ENCODE data around the gene C17orf75. TPM values are rescaled to one million over a fixed set of nuclear protein-coding genes. Genes with fewer than 3 reads are reported as not detected.

The C17orf75 gene
- total and polyA plus RNA-seq, 2 of the 8 experiments (the other 6 are each of a cell fraction or from before 2014, with no cell fraction given): 15.8 to 42.6 TPM

GRCh38 chr17:32388613-32389459 lies 46.9 kb upstream of the C17orf75 start:
- H3K79me1 ChIP-seq (ENCODE audit: low read depth, low read length): no peaks in the 10 kb centered on the region
- no peak overlapping the region for H3K56ac ChIP-seq (replicated peaks; ENCODE audit: insufficient read length, low read depth, low read length)
- FAIRE-seq (no peak), DNase-seq (ENCODE audit: low read depth in 1 of 2, low spot score in 2 of 2) (no peak)
- no peak overlapping the region for H4K91ac ChIP-seq (replicated peaks; ENCODE audit: insufficient read length, low read length)
- H3K23me2 ChIP-seq (ENCODE audit: low read depth, low read length): no peaks in the 10 kb centered on the region
- peaks cover 0 to 3% (median 0%) of the 10 kb centered on the region in 4 experiments; a peak in 1 of 8 replicates for H3K36me3 ChIP-seq (ENCODE audit: control insufficient read depth in 2 of 4, insufficient read depth in 4 of 4, low read length in 3 of 4)
- H3K14ac ChIP-seq (ENCODE audit: insufficient read length): no peak overlapping the region
- no peak overlapping the region for H2BK120ac ChIP-seq (replicated peaks; ENCODE audit: low read depth, low read length)
- H3K27ac ChIP-seq (ENCODE audit: low read depth, low read length): no peak overlapping the region
- CTCF ChIA-PET (ENCODE audit: partially characterized antibody): interaction anchor here (1.5 kb wide), 1 partner anchor 33 kb away, joined by 3 read pairs; no protein-coding TSS in a partner anchor
- no peak overlapping the region for H4K5ac ChIP-seq (ENCODE audit: insufficient read length, low read depth, low read length)
- H2BK5ac ChIP-seq (ENCODE audit: low read depth, low read length): no peak overlapping the region
- H2AK5ac ChIP-seq (ENCODE audit: low read depth, low read length): no peak overlapping the region
- H4K8ac ChIP-seq (ENCODE audit: extremely low read depth, insufficient read depth, low read length): no peak overlapping the region
- no peaks in the 10 kb centered on the region for H3K79me2 ChIP-seq (ENCODE audit: control insufficient read depth in 1 of 2, insufficient read depth in 2 of 2, low read length in 2 of 2)
- TF ChIP-seq RBBP5 (IDR thresholded peaks at IDR 0.05; ENCODE audit: borderline replicate concordance, low read depth, low read length): no peak
- TF ChIP-seq CEBPB (IDR thresholded peaks at IDR 0.05; ENCODE audit: low read depth, low read length): no peak
- no peak for TF ChIP-seq NRF1 (IDR thresholded peaks at IDR 0.05; ENCODE audit: low read depth, low read length)
- no peak for TF ChIP-seq ASH2L (IDR thresholded peaks at IDR 0.05; ENCODE audit: low read length)
- TF ChIP-seq USF2 (IDR thresholded peaks at IDR 0.05; ENCODE audit: low read length): no peak
- no peak for TF ChIP-seq RXRA (IDR thresholded peaks at IDR 0.05; ENCODE audit: insufficient read depth, low read depth, low read length)
- TF ChIP-seq SAP30 (IDR thresholded peaks at IDR 0.05; ENCODE audit: insufficient read depth, insufficient replicate concordance, low read length): no peak
- TF ChIP-seq RFX5 (IDR thresholded peaks at IDR 0.05; ENCODE audit: borderline replicate concordance, low read depth, low read length): no peak
- no peak for TF ChIP-seq GABPA (IDR thresholded peaks at IDR 0.05; ENCODE audit: borderline replicate concordance, insufficient read depth, low read length)
- H2BK15ac ChIP-seq (ENCODE audit: low read length): no peak overlapping the region
- no peak overlapping the region for H2AFZ ChIP-seq (ENCODE audit: low read length)
- H3K23ac ChIP-seq (ENCODE audit: insufficient read length): no peak overlapping the region
- no peak overlapping the region for H3K4ac ChIP-seq (replicated peaks; ENCODE audit: insufficient read length, low read depth, low read length)
- H3K4me3 ChIP-seq (ENCODE audit: extremely low read depth in 1 of 4, insufficient read depth in 2 of 4, low read depth in 3 of 4, low read length in 4 of 4): no peak overlapping the region
- no peak overlapping the region for H3K4me2 ChIP-seq (ENCODE audit: insufficient read depth in 1 of 2, low read depth in 2 of 2, low read length in 2 of 2)
- H3K27me3 ChIP-seq (replicated peaks in 1 of 4; ENCODE audit: control insufficient read depth in 3 of 4, extremely low read depth in 1 of 4, insufficient read depth in 3 of 4, low read length in 3 of 4): no peaks in the 10 kb centered on the region
- no peaks in the 10 kb centered on the region for H3K9me3 ChIP-seq (ENCODE audit: insufficient read depth in 2 of 2, low read depth in 1 of 2, low read length in 1 of 2)
- 95% methylated on average over 6 of the region's 6 CpGs; no CpG with 5 or more reads in 1 of the 2 experiments for WGBS, 2 experiments (ENCODE audit: extremely low coverage in 1 of 2, insufficient coverage in 1 of 2, insufficient read length in 1 of 2, insufficient replicate concordance in 2 of 2, low coverage in 1 of 2, low lambda C conversion rate in 2 of 2, missing lambda C conversion rate in 1 of 2)
- no peak overlapping the region for H2BK20ac ChIP-seq (ENCODE audit: low read length)
- no peak overlapping the region for H3K18ac ChIP-seq (ENCODE audit: extremely low read depth, low read length)
- H4K20me1 ChIP-seq (replicated peaks in 1 of 2; ENCODE audit: control insufficient read depth in 1 of 2, insufficient read depth in 2 of 2, low read length in 2 of 2): no peaks in the 10 kb centered on the region
- no peak overlapping the region for H3K9ac ChIP-seq (replicated peaks in 1 of 4; ENCODE audit: extremely low read depth in 1 of 4, low read depth in 3 of 4, low read length in 3 of 4)
- H3K4me1 ChIP-seq (replicated peaks in 1 of 4; ENCODE audit: control insufficient read depth in 3 of 4, insufficient read depth in 4 of 4, low read length in 3 of 4): no peaks in the 10 kb centered on the region
- POLR2A ChIA-PET (ENCODE audit: partially characterized antibody): interaction anchor here (0.7 to 4.1 kb wide), 7 partner anchors 8 to 1255 kb away, joined by 3 to 17 read pairs (median 4); no protein-coding TSS in a partner anchor
- H2BK12ac ChIP-seq (ENCODE audit: low read depth, low read length): no peak overlapping the region
